Measurements from ENCODE around the gene SPRED1. TPM values are rescaled to one million over a fixed set of nuclear protein-coding genes. Genes with fewer than 3 reads are reported as not detected.

SPRED1 gene
- total RNA-seq, 1 donor from 2014 or later = 22.9 TPM

GRCh38 chr15:38299216-38299615 is 46.6 kb downstream of the SPRED1 start:
- Mint-ChIP-seq H3K9me3 (ENCODE audit: low read depth) (no peaks in the 10 kb centered on the region), H3K27me3 (no peaks in the 10 kb centered on the region), H3K4me1 (ENCODE audit: low read depth) (no peaks in the 10 kb centered on the region), H3K36me3 (ENCODE audit: insufficient read depth) (peaks cover 9% of the 10 kb centered on the region), H3K4me3 (ENCODE audit: low read depth) (no peak overlapping the region), H3K27ac (no peak overlapping the region)
- no peak for DNase-seq (ENCODE audit: low spot score, unreplicated experiment)
- TF ChIP-seq CTCF (IDR thresholded peaks at IDR 0.05; ENCODE audit: unreplicated experiment) = no peak

- Mint-ChIP-seq H3K27me3 (no peaks in the 10 kb centered on the region), H3K4me1 (ENCODE audit: low read depth) (no peaks in the 10 kb centered on the region), H3K27ac (no peak overlapping the region), H3K4me3 (ENCODE audit: low read depth) (no peak overlapping the region), H3K9me3 (ENCODE audit: low read depth) (no peaks in the 10 kb centered on the region), H3K36me3 (ENCODE audit: insufficient read depth) (peaks cover 9% of the 10 kb centered on the region)
- DNase-seq (ENCODE audit: low spot score, unreplicated experiment) = no peak
- no peak for TF ChIP-seq CTCF (IDR thresholded peaks at IDR 0.05; ENCODE audit: unreplicated experiment)
Observed at GRCh38 chr15:38300395-38300794, 47.8 kb downstream of the SPRED1 start.

GRCh38 chr15:38304481-38304880 is 51.8 kb downstream of the SPRED1 start:
- Mint-ChIP-seq H3K36me3 (ENCODE audit: insufficient read depth) (peaks cover 26% of the 10 kb centered on the region), H3K4me3 (ENCODE audit: low read depth) (no peak overlapping the region), H3K27ac (no peak overlapping the region), H3K9me3 (ENCODE audit: low read depth) (peaks cover 2% of the 10 kb centered on the region), H3K27me3 (no peaks in the 10 kb centered on the region), H3K4me1 (ENCODE audit: low read depth) (no peaks in the 10 kb centered on the region)
- DNase-seq (ENCODE audit: low spot score, unreplicated experiment) = no peak
- no peak for TF ChIP-seq CTCF (IDR thresholded peaks at IDR 0.05; ENCODE audit: unreplicated experiment)

GRCh38 chr15:38307251-38307650 is 54.6 kb downstream of the SPRED1 start:
- Mint-ChIP-seq H3K36me3 (ENCODE audit: insufficient read depth) (peaks cover 38% of the 10 kb centered on the region), H3K4me1 (ENCODE audit: low read depth) (no peaks in the 10 kb centered on the region), H3K4me3 (ENCODE audit: low read depth) (no peak overlapping the region), H3K27ac (no peak overlapping the region), H3K9me3 (ENCODE audit: low read depth) (peaks cover 10% of the 10 kb centered on the region), H3K27me3 (no peaks in the 10 kb centered on the region)
- no peak for TF ChIP-seq CTCF (IDR thresholded peaks at IDR 0.05; ENCODE audit: unreplicated experiment)
- no peak for DNase-seq (ENCODE audit: low spot score, unreplicated experiment)

- Mint-ChIP-seq H3K36me3 (ENCODE audit: insufficient read depth) (peaks cover 35% of the 10 kb centered on the region), H3K4me3 (ENCODE audit: low read depth) (no peak overlapping the region), H3K4me1 (ENCODE audit: low read depth) (peaks cover 1% of the 10 kb centered on the region), H3K9me3 (ENCODE audit: low read depth) (peaks cover 10% of the 10 kb centered on the region), H3K27me3 (no peaks in the 10 kb centered on the region), H3K27ac (no peak overlapping the region)
- TF ChIP-seq CTCF (IDR thresholded peaks at IDR 0.05; ENCODE audit: unreplicated experiment) = no peak
- no peak for DNase-seq (ENCODE audit: low spot score, unreplicated experiment)
Observed at GRCh38 chr15:38307861-38308641, 55.4 kb downstream of the SPRED1 start.

All from progenitor cell of endocrine pancreas (in vitro differentiated cells).